CD14-positive monocyte (primary cell): ENCODE measurements around the gene SPTBN5. TPM values are rescaled to one million over a fixed set of nuclear protein-coding genes. Genes with fewer than 3 reads are reported as not detected.
A peak's percentile ranks its signal among the peaks of the same experiment; 100 is the strongest.

Source experiments
- DNase-seq, 3 donors: peaks; one replicate each; pipeline ENCODE4 v3.0.0-alpha.2; 2011 to 2022
- H2AFZ ChIP-seq: 2 replicates; pipeline ENCODE4 v1.6.0; 2012; ENCODE audit warnings: mild to moderate bottlenecking, low read depth, low read length, inconsistent platforms; ENCODE audit not compliant: insufficient read depth, poor library complexity, severe bottlenecking
- H3K27ac ChIP-seq, 2 donors: 1 replicate in 1 of 2; 2 replicates in 1 of 2; pipeline ENCODE4 v1.5.1; 2012 to 2013; ENCODE audit warnings: low read length in 2 of 2, control low read depth in 1 of 2, inconsistent platforms in 1 of 2, low read depth in 1 of 2, mild to moderate bottlenecking in 1 of 2
- H3K27me3 ChIP-seq, 2 donors: one replicate each; pipeline versions ENCODE4 v1.6.0 to v1.6.1; 2011 to 2013; ENCODE audit warnings: low read length in 2 of 2; ENCODE audit not compliant: control insufficient read depth in 2 of 2, insufficient read depth in 2 of 2
- H3K36me3 ChIP-seq, 2 donors: replicated peaks in 1 of 2; 1 replicate in 1 of 2; 2 replicates in 1 of 2; pipeline versions ENCODE4 v1.5.1 to v1.6.1; 2012 to 2013; ENCODE audit warnings: low read length in 2 of 2, control low read depth in 1 of 2, inconsistent platforms in 1 of 2, mild to moderate bottlenecking in 1 of 2; ENCODE audit not compliant: insufficient read depth in 2 of 2, control insufficient read depth in 1 of 2
- H3K4me1 ChIP-seq, 2 donors: 1 replicate in 1 of 2; 2 replicates in 1 of 2; pipeline versions ENCODE4 v1.5.1 to v1.6.1; 2012 to 2013; ENCODE audit warnings: low read length in 2 of 2, control low read depth in 1 of 2, inconsistent platforms in 1 of 2, mild to moderate bottlenecking in 1 of 2, moderate library complexity in 1 of 2; ENCODE audit not compliant: insufficient read depth in 2 of 2, control insufficient read depth in 1 of 2
- H3K4me2 ChIP-seq: replicated peaks from 2 replicates; pipeline ENCODE3; 2012; ENCODE audit warnings: low read length, moderate library complexity, mild to moderate bottlenecking; ENCODE audit not compliant: poor library complexity, severe bottlenecking; ENCODE audit errors: extremely low read depth
- H3K4me3 ChIP-seq, 3 experiments: fragments of 200-600 bp in 1 of 3; sonication (generic) in 1 of 3; replicated peaks in 1 of 3; 1 replicate in 2 of 3; 2 replicates in 1 of 3; pipeline ENCODE4 v1.5.1; 2011 to 2013; ENCODE audit warnings: low read length in 3 of 3, mild to moderate bottlenecking in 3 of 3, control low read depth in 2 of 3, low read depth in 2 of 3, inconsistent platforms in 1 of 3, moderate library complexity in 1 of 3
- H3K79me2 ChIP-seq: 2 replicates; pipeline ENCODE4 v1.6.0; 2012; ENCODE audit warnings: mild to moderate bottlenecking, control low read depth, inconsistent platforms, low read length, moderate library complexity; ENCODE audit not compliant: insufficient read depth
- H3K9ac ChIP-seq: 2 replicates; pipeline ENCODE4 v1.6.0; 2017; ENCODE audit warnings: low read length, mild to moderate bottlenecking; ENCODE audit not compliant: insufficient read depth, poor library complexity, severe bottlenecking
- H3K9me3 ChIP-seq, 2 donors: replicated peaks in 1 of 2; 1 replicate in 1 of 2; 2 replicates in 1 of 2; pipeline versions ENCODE4 v1.5.1 to v1.6.1; 2012 to 2013; ENCODE audit warnings: low read length in 2 of 2, control low read depth in 1 of 2; ENCODE audit not compliant: control insufficient read depth in 1 of 2, insufficient read depth in 1 of 2
- H4K20me1 ChIP-seq: 2 replicates; pipeline ENCODE4 v1.6.0; 2012; ENCODE audit warnings: mild to moderate bottlenecking, low read length, control low read depth, moderate library complexity; ENCODE audit not compliant: insufficient read depth
- H3K27ac Mint-ChIP-seq, 7 donors: one replicate each; pipeline ENCODE4 v1.8.0; 2020; ENCODE audit warnings: mild to moderate bottlenecking in 7 of 7, mixed read lengths in 7 of 7, moderate library complexity in 6 of 7, inconsistent platforms in 2 of 7
- H3K27me3 Mint-ChIP-seq, 3 donors: one replicate each; pipeline ENCODE4 v1.8.0; 2021 to 2022; ENCODE audit warnings: low read depth in 3 of 3, mild to moderate bottlenecking in 3 of 3, mixed read lengths in 3 of 3, moderate library complexity in 3 of 3, inconsistent platforms in 1 of 3
- H3K36me3 Mint-ChIP-seq, 2 donors: one replicate each; pipeline ENCODE4 v1.8.0; 2020; ENCODE audit warnings: mixed read lengths in 2 of 2, inconsistent platforms in 1 of 2, mild to moderate bottlenecking in 1 of 2
- H3K4me1 Mint-ChIP-seq: one replicate; pipeline ENCODE4 v1.8.0; 2020; ENCODE audit warnings: mild to moderate bottlenecking, mixed read lengths
- H3K4me3 Mint-ChIP-seq, 2 donors: one replicate each; pipeline ENCODE4 v1.8.0; 2020; ENCODE audit warnings: mild to moderate bottlenecking in 2 of 2, mixed read lengths in 2 of 2, moderate library complexity in 1 of 2
- H3K9me3 Mint-ChIP-seq, 7 donors: one replicate each; pipeline ENCODE4 v1.8.0; 2020 to 2022; ENCODE audit warnings: mixed read lengths in 7 of 7, mild to moderate bottlenecking in 6 of 7, moderate library complexity in 6 of 7, inconsistent platforms in 2 of 7
- CTCF ChIP-seq: fragments of 200-600 bp; IDR thresholded peaks from one replicate; pipeline ENCODE4 v1.8.0; 2022; ENCODE audit warnings: antibody characterized with exemption, mild to moderate bottlenecking
- whole genome bisulfite sequencing: methylation state at CpG from one replicate; pipeline ENCODE4 v1.1.5; 2013; ENCODE audit warnings: missing lambda C conversion rate; ENCODE audit not compliant: insufficient coverage; 5-methylcytosine and 5-hydroxymethylcytosine counted together
- intact Hi-C, 2 donors: fragments of 100-400 bp; cut with micrococcal nuclease; formaldehyde crosslinking; loops; one replicate each; pipeline versions ENCODE4 v1.15.0 to v1.15.1; 2023
- polyA plus RNA-seq, 3 donors: library from polyadenylated mRNA; depleted of rRNA in 1 of 3; unstranded in 2 of 3; stranded (reverse) in 1 of 3; fragments of 300-500 nt in 2 of 3; fragments of >200 nt in 1 of 3; fragmentation: Illumina TruSeq in 2 of 3; gene quantifications; 1 replicate in 2 of 3; 2 replicates in 1 of 3; pipeline ENCODE4 v1.2.3, GENCODE V29; 2012 to 2021

Gene SPTBN5
- polyA plus RNA-seq, 3 donors = 0.29 TPM; not detected in 2

- DNase-seq = no peak
- H3K79me2 ChIP-seq = peaks cover 24% of the 10 kb centered on the region
- peaks cover 37 to 75% of the 10 kb centered on the region in 2 donors for H3K36me3 ChIP-seq
- Mint-ChIP-seq H3K36me3 (peaks cover 75 to 80% of the 10 kb centered on the region in 2 donors), H3K4me1 (peaks cover 57% of the 10 kb centered on the region), H3K27me3 (peaks cover 0 to 1% (median 0%) of the 10 kb centered on the region in 3 donors), H3K4me3 (no peak overlapping the region), H3K9me3 (no peaks in the 10 kb centered on the region), H3K27ac (peak overlapping the region in 4 of 7 donors; percentile 23 to 54 (median 32))
- no peak overlapping the region for H3K4me2 ChIP-seq
- no peaks in the 10 kb centered on the region for H3K27me3 ChIP-seq
- no peak overlapping the region for H3K4me3 ChIP-seq
- H3K4me1 ChIP-seq = peaks cover 34 to 38% of the 10 kb centered on the region in 2 donors
- no peak overlapping the region for H3K9ac ChIP-seq
- TF ChIP-seq CTCF = no peak
- H3K27ac ChIP-seq = no peak overlapping the region
- no peaks in the 10 kb centered on the region for H3K9me3 ChIP-seq
- H2AFZ ChIP-seq = no peak overlapping the region
- intact Hi-C loops = loop anchor here in 1 of 2 donors (10.0 kb wide), 1 partner anchor 1988 kb away; the partner anchor contains the start of gene EIF2AK4
- WGBS = 76% methylated on average over 8 of the region's 9 CpGs
- H4K20me1 ChIP-seq = no peaks in the 10 kb centered on the region
Observed at GRCh38 chr15:41922353-41922752, 28.5 kb upstream of the SPTBN5 start.

- Mint-ChIP-seq H3K36me3 (peaks cover 75 to 80% of the 10 kb centered on the region in 2 donors), H3K27ac (peak overlapping the region in 5 of 7 donors; percentile 23 to 71 (median 63))
- DNase-seq = no peak
Observed at GRCh38 chr15:41921639-41922038, 27.8 kb upstream of the SPTBN5 start.

More at GRCh38 chr15:41921639-41922038, 27.8 kb upstream of the SPTBN5 start:
- no peak overlapping the region for H3K4me2 ChIP-seq
- TF ChIP-seq CTCF = no peak
- H3K27me3 ChIP-seq = no peaks in the 10 kb centered on the region
- WGBS = 94% methylated on average over 2 of the region's 5 CpGs
- peaks cover 24% of the 10 kb centered on the region for H3K79me2 ChIP-seq
- peaks cover 34 to 38% of the 10 kb centered on the region in 2 donors for H3K4me1 ChIP-seq
- no peaks in the 10 kb centered on the region for H4K20me1 ChIP-seq
- H3K4me3 Mint-ChIP-seq = no peak overlapping the region
- no peak overlapping the region for H3K27ac ChIP-seq
- peaks cover 37 to 75% of the 10 kb centered on the region in 2 donors for H3K36me3 ChIP-seq
- intact Hi-C loops = loop anchor here in 1 of 2 donors (10.0 kb wide), 1 partner anchor 1987 kb away; the partner anchor contains the start of gene EIF2AK4
- no peak overlapping the region for H2AFZ ChIP-seq
- H3K4me3 ChIP-seq = no peak overlapping the region
- H3K27me3 Mint-ChIP-seq = peaks cover 0 to 1% (median 0%) of the 10 kb centered on the region in 3 donors
- no peak overlapping the region for H3K9ac ChIP-seq
- H3K9me3 ChIP-seq = no peaks in the 10 kb centered on the region
- H3K9me3 Mint-ChIP-seq = no peaks in the 10 kb centered on the region
- H3K4me1 Mint-ChIP-seq = peaks cover 56% of the 10 kb centered on the region
